Loucy (cell line): ENCODE measurements around the gene TCL1B.

Experiments used
- CTCF ChIP-seq: fragments of 200-600 bp; sonication (generic); conservative IDR thresholded peaks from 2 replicates; pipeline ENCODE4 v1.5.1; 2014; ENCODE audit warnings: mild to moderate bottlenecking, antibody characterized with exemption, low read length
- EZH2phosphoT487 ChIP-seq: fragments of 200-600 bp; IDR thresholded peaks from 2 replicates; pipeline ENCODE4 v1.6.1; 2018; ENCODE audit warnings: antibody characterized with exemption, mild to moderate bottlenecking, moderate library complexity, borderline replicate concordance

DNA sequence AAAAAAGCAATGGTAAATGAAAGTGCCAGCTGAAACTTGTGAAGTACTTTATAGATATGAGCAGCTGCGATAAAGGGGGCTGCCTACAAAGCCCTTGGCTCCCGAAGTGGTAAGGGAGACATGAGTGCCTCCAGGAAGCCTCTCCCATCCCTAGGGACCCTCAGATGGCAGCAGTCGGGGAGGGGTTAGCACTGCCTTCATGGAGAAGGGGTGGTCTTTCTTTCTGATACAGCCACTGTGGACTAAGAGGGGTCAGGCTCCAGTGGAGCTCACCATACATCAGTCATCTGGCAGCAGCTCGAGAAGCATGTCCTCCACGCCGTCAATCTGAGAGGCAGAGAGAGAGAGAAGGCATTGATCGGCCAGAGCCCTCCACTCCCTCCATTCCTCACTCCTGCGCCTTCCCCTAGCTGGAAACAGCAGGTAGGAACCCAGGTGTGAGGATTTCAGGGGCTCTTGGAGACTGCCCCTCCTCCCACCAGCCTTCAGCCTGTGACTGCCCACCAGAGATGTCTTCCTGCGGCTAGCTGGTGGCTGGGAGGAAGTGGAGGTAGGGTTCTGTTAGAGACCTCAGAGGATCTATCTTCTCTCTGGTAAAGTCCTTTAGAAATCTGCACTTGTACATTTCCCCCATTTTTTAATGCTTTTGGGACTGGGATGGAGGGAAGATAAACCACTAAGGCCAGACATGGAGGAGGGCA lies 25.4 kb downstream of the TCL1B start:
- no peak for TF ChIP-seq CTCF
- TF ChIP-seq EZH2phosphoT487: no peak
